Measurements from ENCODE around the gene NRG2. TPM values are rescaled to one million over a fixed set of nuclear protein-coding genes. Genes with fewer than 3 reads are reported as not detected.

NRG2 gene
- total RNA-seq, 6 donors from 2014 or later = 0.46 to 4.2 (median 1.5) TPM

DNA sequence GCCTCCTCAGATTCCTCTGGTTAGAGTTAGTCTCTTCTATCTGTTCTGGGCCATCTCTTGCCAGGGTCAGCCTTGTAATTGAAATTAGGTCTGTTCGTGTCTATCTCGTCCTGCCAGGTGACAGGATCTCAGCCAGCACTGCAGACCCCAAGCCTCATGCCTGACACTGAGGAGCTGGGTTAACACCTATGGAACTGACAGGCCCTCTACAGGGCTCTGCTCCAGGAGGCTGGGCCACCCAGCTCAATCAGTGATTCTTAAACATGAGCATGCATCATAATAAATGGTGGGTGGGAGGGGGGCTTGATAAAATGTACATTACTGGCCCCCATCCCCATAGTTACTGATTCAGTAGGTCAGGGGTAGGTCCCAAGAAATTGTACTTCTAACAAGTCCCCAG lies 144.1 kb downstream of the NRG2 start:
- 88 to 97% methylated on average over 2 of the region's 2 CpGs for WGBS, 2 donors
- Histone ChIP-seq H3K9me3 (no peaks in the 10 kb centered on the region), H3K27me3 (peaks cover 0 to 8% (median 4%) of the 10 kb centered on the region in 4 donors), H3K4me3 (no peak overlapping the region), H3K27ac (no peak overlapping the region), H3K36me3 (no peaks in the 10 kb centered on the region), H3K4me1 (peaks cover 4 to 8% (median 7%) of the 10 kb centered on the region in 4 donors)
- ATAC-seq (ENCODE audit: low FRiP score in 2 of 2) = no peak
- TF ChIP-seq, protein P1, sequence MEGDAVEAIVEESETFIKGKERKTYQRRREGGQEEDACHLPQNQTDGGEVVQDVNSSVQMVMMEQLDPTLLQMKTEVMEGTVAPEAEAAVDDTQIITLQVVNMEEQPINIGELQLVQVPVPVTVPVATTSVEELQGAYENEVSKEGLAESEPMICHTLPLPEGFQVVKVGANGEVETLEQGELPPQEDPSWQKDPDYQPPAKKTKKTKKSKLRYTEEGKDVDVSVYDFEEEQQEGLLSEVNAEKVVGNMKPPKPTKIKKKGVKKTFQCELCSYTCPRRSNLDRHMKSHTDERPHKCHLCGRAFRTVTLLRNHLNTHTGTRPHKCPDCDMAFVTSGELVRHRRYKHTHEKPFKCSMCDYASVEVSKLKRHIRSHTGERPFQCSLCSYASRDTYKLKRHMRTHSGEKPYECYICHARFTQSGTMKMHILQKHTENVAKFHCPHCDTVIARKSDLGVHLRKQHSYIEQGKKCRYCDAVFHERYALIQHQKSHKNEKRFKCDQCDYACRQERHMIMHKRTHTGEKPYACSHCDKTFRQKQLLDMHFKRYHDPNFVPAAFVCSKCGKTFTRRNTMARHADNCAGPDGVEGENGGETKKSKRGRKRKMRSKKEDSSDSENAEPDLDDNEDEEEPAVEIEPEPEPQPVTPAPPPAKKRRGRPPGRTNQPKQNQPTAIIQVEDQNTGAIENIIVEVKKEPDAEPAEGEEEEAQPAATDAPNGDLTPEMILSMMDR (IDR thresholded peaks at IDR 0.05) = no peak
- no peak for TF ChIP-seq POLR2A (IDR thresholded peaks at IDR 0.05)
- TF ChIP-seq EP300 (IDR thresholded peaks at IDR 0.05) = no peak
- TF ChIP-seq POLR2AphosphoS5 (IDR thresholded peaks at IDR 0.05) = no peak
- no peak for DNase-seq

DNA sequence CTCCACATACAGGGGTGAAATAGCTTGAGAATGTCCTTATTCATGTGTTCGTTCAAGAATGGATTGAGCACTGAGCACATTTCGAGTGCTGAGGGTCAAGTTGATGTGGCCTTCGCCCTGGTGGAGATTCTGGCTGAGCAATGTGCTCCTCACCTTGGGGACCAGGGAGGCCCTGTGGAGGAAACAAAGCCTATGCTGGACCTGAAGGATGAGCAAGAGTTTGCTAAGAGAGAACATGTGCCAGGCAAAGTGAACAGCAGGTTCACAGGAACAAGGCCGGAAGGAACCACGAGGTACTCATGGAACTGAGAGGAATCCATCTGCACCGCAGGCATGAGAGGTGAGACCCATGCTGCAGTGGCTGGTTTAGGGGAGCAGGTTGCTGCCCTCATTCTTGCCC lies 145.1 kb downstream of the NRG2 start:
- Histone ChIP-seq H3K27me3 (no peaks in the 10 kb centered on the region), H3K9me3 (no peaks in the 10 kb centered on the region), H3K27ac (no peak overlapping the region), H3K4me3 (no peak overlapping the region), H3K36me3 (no peaks in the 10 kb centered on the region), H3K4me1 (no peaks in the 10 kb centered on the region)
- DNase-seq (no peak), ATAC-seq (ENCODE audit: low FRiP score in 2 of 2) (no peak)
- TF ChIP-seq POLR2AphosphoS5 (IDR thresholded peaks at IDR 0.05) (no peak), EP300 (IDR thresholded peaks at IDR 0.05) (no peak), POLR2A (IDR thresholded peaks at IDR 0.05) (no peak)
- TF ChIP-seq, protein P1 (IDR thresholded peaks at IDR 0.05) = no peak
- 92 to 97% methylated on average over 6 of the region's 6 CpGs for WGBS, 2 donors

DNA sequence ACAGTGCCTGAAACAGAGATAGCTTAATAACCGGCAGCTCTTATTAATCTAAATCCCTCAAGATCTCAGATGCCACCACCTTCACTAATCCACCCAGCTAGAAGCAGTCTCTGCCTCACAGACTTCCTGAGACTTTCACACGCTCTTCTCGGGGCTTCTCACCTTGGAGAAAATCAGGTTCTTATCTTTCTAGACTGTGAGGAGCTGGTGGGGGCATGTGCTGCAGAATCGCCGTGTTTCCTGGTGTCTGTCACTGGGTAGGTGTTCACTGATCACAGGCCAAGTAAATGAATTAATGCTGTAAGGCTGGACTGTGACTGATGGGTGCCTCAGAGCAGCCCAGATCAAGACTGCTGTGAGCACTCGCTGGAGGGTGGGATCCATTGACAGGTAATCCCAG lies 145.8 kb downstream of the NRG2 start:
- Histone ChIP-seq H3K27me3 (no peaks in the 10 kb centered on the region), H3K9me3 (no peaks in the 10 kb centered on the region), H3K4me1 (no peaks in the 10 kb centered on the region), H3K4me3 (no peak overlapping the region), H3K36me3 (no peaks in the 10 kb centered on the region), H3K27ac (no peak overlapping the region)
- TF ChIP-seq, protein P1 (IDR thresholded peaks at IDR 0.05) = no peak
- no peak for TF ChIP-seq POLR2AphosphoS5 (IDR thresholded peaks at IDR 0.05)
- TF ChIP-seq POLR2A (IDR thresholded peaks at IDR 0.05) = no peak
- no peak for TF ChIP-seq EP300 (IDR thresholded peaks at IDR 0.05)
- DNase-seq (no peak), ATAC-seq (ENCODE audit: low FRiP score in 2 of 2) (no peak)
- WGBS, 2 donors = 78 to 80% methylated on average over 6 of the region's 6 CpGs

DNA sequence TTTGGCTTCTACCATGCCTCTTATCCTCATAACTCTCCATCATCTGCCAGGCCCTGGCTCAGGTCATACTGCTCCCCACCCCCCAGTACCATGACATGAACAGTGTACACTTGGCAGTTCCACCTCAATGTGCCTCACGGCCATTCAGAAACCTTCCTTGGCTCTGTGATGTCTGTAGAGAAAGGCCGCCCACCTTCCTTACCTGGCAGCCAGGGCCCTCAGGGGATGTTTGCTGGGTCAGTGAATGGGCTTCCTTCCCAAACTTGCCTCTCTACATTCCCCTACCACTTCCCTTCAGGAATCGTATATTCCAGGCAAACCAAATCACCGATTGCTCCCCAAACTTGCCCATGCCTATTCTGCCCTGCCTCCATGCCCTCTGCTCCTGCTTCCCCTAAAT lies 146.4 kb downstream of the NRG2 start:
- H3K9me3 ChIP-seq = no peaks in the 10 kb centered on the region
- TF ChIP-seq, protein P1 (IDR thresholded peaks at IDR 0.05) = no peak
- TF ChIP-seq POLR2AphosphoS5 (IDR thresholded peaks at IDR 0.05) = no peak
- no peak for TF ChIP-seq POLR2A (IDR thresholded peaks at IDR 0.05)
- TF ChIP-seq EP300 (IDR thresholded peaks at IDR 0.05) = no peak
- ATAC-seq (ENCODE audit: low FRiP score in 2 of 2) (no peak), DNase-seq (peak in 1 of 2 donors; percentile 6)
- no peak overlapping the region for H3K27ac ChIP-seq
- H3K27me3 ChIP-seq = no peaks in the 10 kb centered on the region
- WGBS, 2 donors = 90% methylated on average over 4 of the region's 4 CpGs
- no peaks in the 10 kb centered on the region for H3K36me3 ChIP-seq
- no peaks in the 10 kb centered on the region for H3K4me1 ChIP-seq
- no peak overlapping the region for H3K4me3 ChIP-seq

DNA sequence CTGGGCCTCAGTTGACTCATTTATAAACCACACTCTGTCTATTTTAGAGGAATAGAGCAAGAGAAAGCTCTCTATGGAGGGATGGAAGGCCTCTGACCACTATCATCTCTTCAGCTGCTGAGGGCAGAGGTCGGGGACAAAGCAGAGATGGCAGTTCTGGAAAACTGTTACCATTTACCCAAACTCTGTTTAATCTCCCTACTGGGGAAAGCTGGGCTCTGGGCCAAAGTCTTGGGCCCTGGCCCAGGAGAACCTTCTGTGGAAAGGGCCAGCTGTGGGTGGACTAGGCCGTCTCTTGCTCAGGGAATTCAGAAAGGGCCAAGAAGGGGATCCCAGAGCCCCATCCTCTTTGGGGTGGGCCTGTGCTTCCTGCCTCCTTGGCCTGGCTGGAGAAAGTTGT lies 147.5 kb downstream of the NRG2 start:
- Histone ChIP-seq H3K4me1 (no peaks in the 10 kb centered on the region), H3K27ac (no peak overlapping the region), H3K4me3 (no peak overlapping the region), H3K9me3 (no peaks in the 10 kb centered on the region), H3K27me3 (no peaks in the 10 kb centered on the region), H3K36me3 (no peaks in the 10 kb centered on the region)
- ATAC-seq (ENCODE audit: low FRiP score in 2 of 2) = no peak
- 80 to 85% methylated on average over 2 of the region's 2 CpGs for WGBS, 2 donors
- TF ChIP-seq EP300 (IDR thresholded peaks at IDR 0.05) (no peak), POLR2AphosphoS5 (IDR thresholded peaks at IDR 0.05) (no peak), POLR2A (IDR thresholded peaks at IDR 0.05) (no peak)
- TF ChIP-seq, protein P1 (IDR thresholded peaks at IDR 0.05) = no peak
- no peak for DNase-seq
